HEK293 (cell line): ENCODE results near the gene ONECUT2.
A peak's percentile ranks its signal among the peaks of the same experiment; 100 is the strongest.

Experiments
- CTCF ChIA-PET: fragments of 350-600 bp; formaldehyde crosslinking; extraction: SDS; loops from one replicate; lab custom pipeline; 2021; ENCODE audit warnings: antibody characterized with exemption; lab: Yijun Ruan, JAX
- POLR2A ChIA-PET: fragments of 300-600 bp; formaldehyde crosslinking; extraction: SDS; loops from one replicate; lab custom pipeline; 2020; ENCODE audit warnings: antibody characterized with exemption, inconsistent platforms; lab: Yijun Ruan, JAX
- H3K27ac ChIP-seq: fragments of 200-500 bp; sonication (Bioruptor generic); 2 replicates; pipeline ENCODE4 v1.5.1; 2014; ENCODE audit warnings: low read depth, low read length, control low read depth, inconsistent platforms; ENCODE audit errors: extremely low read depth
- H3K36me3 ChIP-seq, 2 experiments: fragments of 200-500 bp in 1 of 2; sonication (Bioruptor generic) in 1 of 2; 1 replicate in 1 of 2; 2 replicates in 1 of 2; pipeline ENCODE4 v1.5.1; 2014 to 2017; ENCODE audit warnings: inconsistent platforms in 2 of 2, low read length in 2 of 2; ENCODE audit not compliant: control insufficient read depth in 2 of 2, insufficient read depth in 1 of 2
- H3K4me1 ChIP-seq: fragments of 200-500 bp; sonication (Bioruptor generic); 2 replicates; pipeline ENCODE4 v1.5.1; 2014; ENCODE audit warnings: mild to moderate bottlenecking, low read length, inconsistent platforms; ENCODE audit not compliant: control insufficient read depth, insufficient read depth
- H3K4me3 ChIP-seq: 2 replicates; pipeline ENCODE4 v1.5.1; 2011; ENCODE audit warnings: low read depth, mild to moderate bottlenecking, control low read depth, low read length, moderate library complexity
- H3K9me3 ChIP-seq: fragments of 200-500 bp; sonication (Bioruptor generic); 2 replicates; pipeline ENCODE4 v1.5.1; 2014; ENCODE audit warnings: low read depth, low read length, inconsistent platforms; ENCODE audit not compliant: control insufficient read depth, insufficient read depth
- EGR2 ChIP-seq: fragments of 450-650 bp; formaldehyde crosslinking; IDR thresholded peaks from 2 replicates; pipeline ENCODE4 v1.5.1; 2016; ENCODE audit warnings: low read depth, missing biosample characterization, missing genetic modification characterization
- HOXC10 ChIP-seq: sonication (generic); formaldehyde crosslinking; IDR thresholded peaks from 2 replicates; pipeline ENCODE4 v1.8.1; 2023; ENCODE audit warnings: mild to moderate bottlenecking, missing genetic modification reagents
- KLF16 ChIP-seq: fragments of 450-650 bp; formaldehyde crosslinking; IDR thresholded peaks from 2 replicates; pipeline ENCODE4 v1.5.1; 2017; ENCODE audit warnings: missing biosample characterization, missing genetic modification characterization
- KLF7 ChIP-seq: fragments of 450-650 bp; formaldehyde crosslinking; IDR thresholded peaks from 2 replicates; pipeline ENCODE4 v1.5.1; 2016; ENCODE audit warnings: missing biosample characterization, missing genetic modification characterization, borderline replicate concordance
- KLF9 ChIP-seq: fragments of 450-650 bp; formaldehyde crosslinking; IDR thresholded peaks from 2 replicates; pipeline ENCODE4 v1.5.1; 2016; ENCODE audit warnings: missing biosample characterization, missing genetic modification characterization, low read depth
- PRDM1 ChIP-seq: fragments of 450-650 bp; formaldehyde crosslinking; IDR thresholded peaks from 2 replicates; pipeline ENCODE4; 2016; ENCODE audit warnings: missing biosample characterization, missing genetic modification characterization
- RBAK ChIP-seq: fragments of 450-650 bp; formaldehyde crosslinking; IDR thresholded peaks from 2 replicates; pipeline ENCODE4 v1.5.1; 2016; ENCODE audit warnings: missing biosample characterization, missing genetic modification characterization
- SP7 ChIP-seq: fragments of 450-650 bp; formaldehyde crosslinking; IDR thresholded peaks from 2 replicates; pipeline ENCODE4 v1.5.1; 2016; ENCODE audit warnings: missing biosample characterization, missing genetic modification characterization
- TCF7L2 ChIP-seq: IDR thresholded peaks from 2 replicates; pipeline ENCODE4 v1.6.1; 2011; ENCODE audit warnings: low read depth, mild to moderate bottlenecking, inconsistent platforms, low read length, moderate library complexity, borderline replicate concordance
- TRIM28 ChIP-seq: IDR thresholded peaks from 2 replicates; pipeline ENCODE4 v1.6.1; 2011; ENCODE audit warnings: low read length, control low read depth, borderline replicate concordance
- ZBTB17 ChIP-seq: fragments of 450-650 bp; formaldehyde crosslinking; IDR thresholded peaks from 2 replicates; pipeline ENCODE4 v1.5.1; 2016; ENCODE audit warnings: missing biosample characterization, missing genetic modification characterization
- ZBTB20 ChIP-seq: fragments of 450-650 bp; formaldehyde crosslinking; IDR thresholded peaks from 2 replicates; pipeline ENCODE4 v1.5.1; 2016; ENCODE audit warnings: missing biosample characterization, missing genetic modification characterization
- ZBTB48 ChIP-seq: fragments of 450-650 bp; formaldehyde crosslinking; IDR thresholded peaks from 2 replicates; pipeline ENCODE4 v1.5.1; 2016; ENCODE audit warnings: missing biosample characterization, missing genetic modification characterization
- ZEB2 ChIP-seq: fragments of 450-650 bp; formaldehyde crosslinking; IDR thresholded peaks from 2 replicates; pipeline ENCODE4 v1.5.1; 2016; ENCODE audit warnings: missing biosample characterization, missing genetic modification characterization
- ZFHX2 ChIP-seq: fragments of 450-650 bp; formaldehyde crosslinking; conservative IDR thresholded peaks from 2 replicates; pipeline ENCODE4 v1.5.1; 2016; ENCODE audit warnings: missing biosample characterization, missing genetic modification characterization
- ZNF221 ChIP-seq: fragments of 450-650 bp; formaldehyde crosslinking; IDR thresholded peaks from 2 replicates; pipeline ENCODE4 v1.5.1; 2017; ENCODE audit warnings: missing biosample characterization, missing genetic modification characterization, borderline replicate concordance
- ZNF239 ChIP-seq: fragments of 450-650 bp; formaldehyde crosslinking; IDR thresholded peaks from 2 replicates; pipeline ENCODE4 v1.5.1; 2016; ENCODE audit warnings: missing biosample characterization, missing genetic modification characterization
- ZNF37A ChIP-seq: fragments of 450-650 bp; IDR thresholded peaks from 2 replicates; pipeline ENCODE4 v1.5.1; 2018; ENCODE audit warnings: missing biosample characterization, missing genetic modification characterization
- ZNF394 ChIP-seq: fragments of 450-650 bp; formaldehyde crosslinking; IDR thresholded peaks from 2 replicates; pipeline ENCODE4 v1.5.1; 2016; ENCODE audit warnings: missing biosample characterization, missing genetic modification characterization, mild to moderate bottlenecking, moderate library complexity, borderline replicate concordance
- ZNF423 ChIP-seq: fragments of 450-650 bp; formaldehyde crosslinking; IDR thresholded peaks from 2 replicates; pipeline ENCODE4 v1.5.1; 2016; ENCODE audit warnings: missing biosample characterization, missing genetic modification characterization
- ZNF529 ChIP-seq: fragments of 450-650 bp; formaldehyde crosslinking; IDR thresholded peaks from 2 replicates; pipeline ENCODE4 v1.5.1; 2017; ENCODE audit warnings: missing genetic modification characterization, missing biosample characterization; ENCODE audit not compliant: insufficient replicate concordance
- ZNF530 ChIP-seq: fragments of 450-650 bp; formaldehyde crosslinking; IDR thresholded peaks from 2 replicates; pipeline ENCODE4 v1.5.1; 2016; ENCODE audit warnings: low read depth, missing biosample characterization, missing genetic modification characterization
- ZNF571 ChIP-seq: fragments of 450-650 bp; formaldehyde crosslinking; IDR thresholded peaks from 2 replicates; pipeline ENCODE4 v1.5.0; 2017; ENCODE audit warnings: missing biosample characterization, missing genetic modification characterization
- ZNF629 ChIP-seq: fragments of 450-650 bp; formaldehyde crosslinking; IDR thresholded peaks from 2 replicates; pipeline ENCODE4 v1.5.1; 2017; ENCODE audit warnings: missing biosample characterization, missing genetic modification characterization
- ZNF660 ChIP-seq: fragments of 450-650 bp; IDR thresholded peaks from 2 replicates; pipeline ENCODE4 v1.5.1; 2018; ENCODE audit warnings: missing biosample characterization, mild to moderate bottlenecking, missing genetic modification characterization
- ZNF76 ChIP-seq: fragments of 450-650 bp; formaldehyde crosslinking; IDR thresholded peaks from 2 replicates; pipeline ENCODE4; 2016; ENCODE audit warnings: low read depth, missing biosample characterization, missing genetic modification characterization, borderline replicate concordance
- ZNF776 ChIP-seq: fragments of 450-650 bp; formaldehyde crosslinking; IDR thresholded peaks from 2 replicates; pipeline ENCODE4 v1.5.0; 2017; ENCODE audit warnings: missing biosample characterization, missing genetic modification characterization, borderline replicate concordance
- ZNF777 ChIP-seq: fragments of 450-650 bp; formaldehyde crosslinking; IDR thresholded peaks from 2 replicates; pipeline ENCODE4 v1.5.1; 2017; ENCODE audit warnings: missing biosample characterization, missing genetic modification characterization, borderline replicate concordance
- ZNF830 ChIP-seq: fragments of 450-650 bp; IDR thresholded peaks from 2 replicates; pipeline ENCODE4 v1.5.0; 2018; ENCODE audit warnings: missing biosample characterization, missing genetic modification characterization, low read depth, mild to moderate bottlenecking, moderate library complexity
- ZNF837 ChIP-seq: fragments of 450-650 bp; formaldehyde crosslinking; IDR thresholded peaks from 2 replicates; pipeline ENCODE4 v1.5.1; 2016; ENCODE audit warnings: missing biosample characterization, missing genetic modification characterization
- TF ChIP-seq, protein P1 (sequence below): IDR thresholded peaks from 2 replicates; pipeline ENCODE4 v1.6.1; 2011; ENCODE audit warnings: mild to moderate bottlenecking, low read depth, low read length, borderline replicate concordance
- TF ChIP-seq, protein P2 (sequence below): fragments of 450-650 bp; formaldehyde crosslinking; IDR thresholded peaks from 2 replicates; pipeline ENCODE4 v1.5.1; 2017; ENCODE audit warnings: missing biosample characterization, missing genetic modification characterization
- TF ChIP-seq, protein P3 (sequence below): fragments of 450-650 bp; formaldehyde crosslinking; optimal IDR thresholded peaks from 2 replicates; pipeline ENCODE3; 2016; ENCODE audit warnings: missing biosample characterization, mild to moderate bottlenecking, missing genetic modification characterization
- TF ChIP-seq, protein P4 (sequence below): fragments of 450-650 bp; formaldehyde crosslinking; IDR thresholded peaks from 2 replicates; pipeline ENCODE4 v1.5.1; 2017; ENCODE audit warnings: missing biosample characterization, missing genetic modification characterization

Gene ONECUT2

DNA sequence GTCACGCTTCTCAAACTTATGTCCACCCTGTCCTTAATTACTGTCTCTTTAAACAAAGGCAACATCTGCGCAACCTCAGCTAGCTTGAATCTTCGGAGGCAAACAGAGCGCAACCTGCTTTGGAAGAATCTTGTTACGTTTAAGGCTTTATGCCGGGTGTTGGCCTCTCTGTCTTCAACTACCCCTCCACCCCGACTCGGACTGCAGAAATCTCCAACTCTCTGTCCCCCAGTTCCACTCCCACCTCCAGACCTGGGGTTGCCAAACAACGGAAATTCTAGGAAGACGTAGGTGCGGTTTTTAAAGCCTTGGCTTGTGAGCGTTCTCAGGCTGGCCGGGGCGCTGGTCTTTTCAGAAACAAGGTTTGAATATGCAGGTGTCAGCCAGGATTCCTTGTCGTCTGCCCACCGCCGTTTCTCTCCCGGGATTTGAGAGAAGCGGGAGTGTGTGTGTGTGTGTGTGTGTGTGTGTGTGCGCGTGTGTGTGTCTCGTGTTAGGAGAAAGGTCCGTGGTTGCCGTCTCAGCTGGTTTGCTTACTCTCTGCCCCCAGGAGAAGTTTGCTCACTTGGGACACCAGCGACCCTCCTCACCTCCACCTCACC lies 1.1 kb upstream of the ONECUT2 start:
- Histone ChIP-seq H3K27ac (peak overlapping the region; percentile 46; the same call in 1 of the 2 replicates), H3K4me3 (peak overlapping the region; percentile 64), H3K4me1 (peaks cover 6% of the 10 kb centered on the region), H3K9me3 (no peaks in the 10 kb centered on the region), H3K36me3 (no peaks in the 10 kb centered on the region)
- ChIA-PET POLR2A (interaction anchor here (1.0 to 1.9 kb wide), 4 partner anchors 187 to 783 kb away, joined by 5 to 6 read pairs (median 6); partner anchors contain the start of genes NARS1 and WDR7), CTCF (interaction anchor here (1.4 kb wide), 1 partner anchor 127 kb away, joined by 3 read pairs; no protein-coding TSS in a partner anchor)
- TF ChIP-seq, protein P1, sequence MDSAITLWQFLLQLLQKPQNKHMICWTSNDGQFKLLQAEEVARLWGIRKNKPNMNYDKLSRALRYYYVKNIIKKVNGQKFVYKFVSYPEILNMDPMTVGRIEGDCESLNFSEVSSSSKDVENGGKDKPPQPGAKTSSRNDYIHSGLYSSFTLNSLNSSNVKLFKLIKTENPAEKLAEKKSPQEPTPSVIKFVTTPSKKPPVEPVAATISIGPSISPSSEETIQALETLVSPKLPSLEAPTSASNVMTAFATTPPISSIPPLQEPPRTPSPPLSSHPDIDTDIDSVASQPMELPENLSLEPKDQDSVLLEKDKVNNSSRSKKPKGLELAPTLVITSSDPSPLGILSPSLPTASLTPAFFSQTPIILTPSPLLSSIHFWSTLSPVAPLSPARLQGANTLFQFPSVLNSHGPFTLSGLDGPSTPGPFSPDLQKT, result no peak
- TF ChIP-seq ZNF660 (no peak), ZNF777 (tag by site-specific recombination) (peak; percentile 95), SP7 (tag by site-specific recombination) (0 out of 2 replicates have a peak, but pooled peaks have one; percentile 11), ZNF239 (0 out of 2 replicates have a peak, but pooled peaks have one; percentile 27), KLF16 (tag by site-specific recombination) (peak; percentile 52; the same call in 1 of the 2 replicates), ZNF530 (no peak), ZNF830 (no peak), ZEB2 (tag by site-specific recombination) (0 out of 2 replicates have a peak, but pooled peaks have one; percentile 8), ZNF571 (tag by site-specific recombination) (no peak), ZNF37A (tag by site-specific recombination) (no peak), ZNF776 (tag by site-specific recombination) (0 out of 2 replicates have a peak, but pooled peaks have one; percentile 78), ZFHX2 (tag by site-specific recombination) (0 out of 2 replicates have a peak, but pooled peaks have one; percentile 21), ZBTB20 (peak; percentile 55; the same call in 1 of the 2 replicates), ZBTB17 (peak; percentile 53), ZNF837 (tag by site-specific recombination) (no peak), ZNF529 (tag by site-specific recombination) (no peak), KLF7 (peak; percentile 26; the same call in 1 of the 2 replicates), ZNF629 (tag by site-specific recombination) (no peak), EGR2 (tag by site-specific recombination) (peak; percentile 6; the same call in 1 of the 2 replicates), ZNF394 (tag by site-specific recombination) (peak; percentile 58; the same call in 1 of the 2 replicates), TCF7L2 (no peak), RBAK (no peak), ZBTB48 (tag by site-specific recombination) (no peak), KLF9 (peak; percentile 14; the same call in 1 of the 2 replicates), ZNF221 (tag by site-specific recombination) (no peak), ZNF423 (tag by site-specific recombination) (no peak), HOXC10 (no peak), PRDM1 (tag by site-specific recombination) (peak; percentile 51; the same call in 1 of the 2 replicates), ZNF76 (tag by site-specific recombination) (no peak), TRIM28 (no peak)
- TF ChIP-seq, protein P2, sequence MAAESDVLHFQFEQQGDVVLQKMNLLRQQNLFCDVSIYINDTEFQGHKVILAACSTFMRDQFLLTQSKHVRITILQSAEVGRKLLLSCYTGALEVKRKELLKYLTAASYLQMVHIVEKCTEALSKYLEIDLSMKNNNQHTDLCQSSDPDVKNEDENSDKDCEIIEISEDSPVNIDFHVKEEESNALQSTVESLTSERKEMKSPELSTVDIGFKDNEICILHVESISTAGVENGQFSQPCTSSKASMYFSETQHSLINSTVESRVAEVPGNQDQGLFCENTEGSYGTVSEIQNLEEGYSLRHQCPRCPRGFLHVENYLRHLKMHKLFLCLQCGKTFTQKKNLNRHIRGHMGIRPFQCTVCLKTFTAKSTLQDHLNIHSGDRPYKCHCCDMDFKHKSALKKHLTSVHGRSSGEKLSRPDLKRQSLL (tag by site-specific recombination), result no peak
- TF ChIP-seq, protein P3, sequence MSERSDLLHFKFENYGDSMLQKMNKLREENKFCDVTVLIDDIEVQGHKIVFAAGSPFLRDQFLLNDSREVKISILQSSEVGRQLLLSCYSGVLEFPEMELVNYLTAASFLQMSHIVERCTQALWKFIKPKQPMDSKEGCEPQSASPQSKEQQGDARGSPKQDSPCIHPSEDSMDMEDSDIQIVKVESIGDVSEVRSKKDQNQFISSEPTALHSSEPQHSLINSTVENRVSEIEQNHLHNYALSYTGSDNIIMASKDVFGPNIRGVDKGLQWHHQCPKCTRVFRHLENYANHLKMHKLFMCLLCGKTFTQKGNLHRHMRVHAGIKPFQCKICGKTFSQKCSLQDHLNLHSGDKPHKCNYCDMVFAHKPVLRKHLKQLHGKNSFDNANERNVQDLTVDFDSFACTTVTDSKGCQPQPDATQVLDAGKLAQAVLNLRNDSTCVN (tag by site-specific recombination), result peak; percentile 24
- TF ChIP-seq, protein P4, sequence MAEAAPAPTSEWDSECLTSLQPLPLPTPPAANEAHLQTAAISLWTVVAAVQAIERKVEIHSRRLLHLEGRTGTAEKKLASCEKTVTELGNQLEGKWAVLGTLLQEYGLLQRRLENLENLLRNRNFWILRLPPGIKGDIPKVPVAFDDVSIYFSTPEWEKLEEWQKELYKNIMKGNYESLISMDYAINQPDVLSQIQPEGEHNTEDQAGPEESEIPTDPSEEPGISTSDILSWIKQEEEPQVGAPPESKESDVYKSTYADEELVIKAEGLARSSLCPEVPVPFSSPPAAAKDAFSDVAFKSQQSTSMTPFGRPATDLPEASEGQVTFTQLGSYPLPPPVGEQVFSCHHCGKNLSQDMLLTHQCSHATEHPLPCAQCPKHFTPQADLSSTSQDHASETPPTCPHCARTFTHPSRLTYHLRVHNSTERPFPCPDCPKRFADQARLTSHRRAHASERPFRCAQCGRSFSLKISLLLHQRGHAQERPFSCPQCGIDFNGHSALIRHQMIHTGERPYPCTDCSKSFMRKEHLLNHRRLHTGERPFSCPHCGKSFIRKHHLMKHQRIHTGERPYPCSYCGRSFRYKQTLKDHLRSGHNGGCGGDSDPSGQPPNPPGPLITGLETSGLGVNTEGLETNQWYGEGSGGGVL (tag by site-specific recombination), result peak; percentile 84
